ENCODE measurements around the gene SOCS7.

Gene SOCS7

DNA sequence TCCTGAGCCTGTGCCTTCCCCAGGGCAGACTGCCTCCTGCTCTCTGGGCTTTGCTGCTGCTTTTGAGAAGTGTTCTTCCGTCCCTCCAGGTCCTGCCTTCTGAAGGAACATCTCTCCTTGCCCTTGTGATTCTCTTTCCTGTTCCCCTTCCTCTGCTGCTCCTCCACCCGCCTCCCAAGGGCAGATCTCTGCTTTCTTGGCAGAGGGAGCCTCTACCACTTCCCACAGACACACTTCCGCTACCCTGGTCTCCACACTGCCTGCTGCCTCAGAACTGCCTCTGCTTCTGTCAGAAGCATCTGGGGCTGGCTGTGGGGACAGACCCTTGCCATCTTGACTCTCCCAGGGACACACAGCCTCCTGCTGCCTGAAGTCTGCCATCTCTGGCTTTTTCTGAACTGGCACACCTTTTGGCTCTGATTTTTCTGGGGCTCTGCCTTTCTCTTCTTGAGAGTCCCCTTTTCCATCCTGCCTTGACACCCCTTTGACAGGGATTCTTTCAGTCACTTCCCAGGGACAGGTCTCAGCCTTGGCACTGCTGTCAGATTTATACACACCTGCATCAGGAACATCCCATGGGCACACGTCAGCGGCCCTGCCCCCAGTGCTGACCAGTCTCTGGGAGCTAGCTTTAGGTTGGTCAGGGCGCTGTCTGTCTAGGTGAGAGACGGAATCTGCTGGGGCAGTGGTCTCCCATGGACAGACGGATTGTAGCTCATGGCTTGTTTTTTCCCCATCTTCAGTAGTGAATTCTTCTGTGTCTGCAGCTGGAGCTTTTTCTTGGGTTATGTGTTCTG lies 24.4 kb upstream of the SOCS7 start:
- H3K36me3 ChIP-seq (ENCODE audit: control insufficient read depth in 5 of 5, insufficient read depth in 5 of 5, low read length in 5 of 5): peaks cover 0 to 17% (median 12%) of the 10 kb centered on the region in 5 donors
- H3K27ac ChIP-seq (ENCODE audit: low read depth, low read length): no peak overlapping the region
- H3K4me3 ChIP-seq (ENCODE audit: low read depth in 1 of 5, low read length in 5 of 5): no peak overlapping the region
- H3K4me1 ChIP-seq (ENCODE audit: control insufficient read depth in 5 of 5, insufficient read depth in 5 of 5, low read length in 5 of 5): peaks cover 2 to 28% (median 17%) of the 10 kb centered on the region in 5 donors
- peaks cover 7 to 20% (median 12%) of the 10 kb centered on the region in 5 donors for H3K27me3 ChIP-seq (ENCODE audit: control insufficient read depth in 5 of 5, insufficient read depth in 4 of 5, low read length in 5 of 5)
- peak overlapping the region in 2 of 5 donors; percentile 18 to 26 for H3K9ac ChIP-seq (ENCODE audit: low read length in 5 of 5)
- no peaks in the 10 kb centered on the region for H3K9me3 ChIP-seq (ENCODE audit: control insufficient read depth in 5 of 5, low read length in 5 of 5)

- Histone ChIP-seq H3K27me3 (ENCODE audit: control insufficient read depth in 5 of 5, insufficient read depth in 4 of 5, low read length in 5 of 5) (peaks cover 7 to 23% (median 16%) of the 10 kb centered on the region in 5 donors), H3K36me3 (ENCODE audit: control insufficient read depth in 5 of 5, insufficient read depth in 5 of 5, low read length in 5 of 5) (peaks cover 0 to 11% (median 7%) of the 10 kb centered on the region in 5 donors), H3K4me1 (ENCODE audit: control insufficient read depth in 5 of 5, insufficient read depth in 5 of 5, low read length in 5 of 5) (peaks cover 2 to 28% (median 17%) of the 10 kb centered on the region in 5 donors), H3K27ac (ENCODE audit: low read depth, low read length) (no peak overlapping the region), H3K9me3 (ENCODE audit: control insufficient read depth in 5 of 5, low read length in 5 of 5) (no peaks in the 10 kb centered on the region), H3K4me3 (ENCODE audit: low read depth in 1 of 5, low read length in 5 of 5) (no peak overlapping the region), H3K9ac (ENCODE audit: low read length in 5 of 5) (peak overlapping the region in 1 of 5 donors; percentile 19)
These were observed 23.7 kb upstream of the SOCS7 start for GRCh38 chr17:38327936-38328335.

GRCh38 chr17:38328620-38329019 lies 23.0 kb upstream of the SOCS7 start:
- Histone ChIP-seq H3K9me3 (ENCODE audit: control insufficient read depth in 5 of 5, low read length in 5 of 5) (no peaks in the 10 kb centered on the region), H3K27ac (ENCODE audit: low read depth, low read length) (no peak overlapping the region), H3K9ac (ENCODE audit: low read length in 5 of 5) (no peak overlapping the region), H3K4me1 (ENCODE audit: control insufficient read depth in 5 of 5, insufficient read depth in 5 of 5, low read length in 5 of 5) (peaks cover 2 to 28% (median 17%) of the 10 kb centered on the region in 5 donors), H3K4me3 (ENCODE audit: low read depth in 1 of 5, low read length in 5 of 5) (no peak overlapping the region), H3K27me3 (ENCODE audit: control insufficient read depth in 5 of 5, insufficient read depth in 4 of 5, low read length in 5 of 5) (peaks cover 7 to 26% (median 23%) of the 10 kb centered on the region in 5 donors), H3K36me3 (ENCODE audit: control insufficient read depth in 5 of 5, insufficient read depth in 5 of 5, low read length in 5 of 5) (peaks cover 0 to 5% (median 2%) of the 10 kb centered on the region in 5 donors)

DNA sequence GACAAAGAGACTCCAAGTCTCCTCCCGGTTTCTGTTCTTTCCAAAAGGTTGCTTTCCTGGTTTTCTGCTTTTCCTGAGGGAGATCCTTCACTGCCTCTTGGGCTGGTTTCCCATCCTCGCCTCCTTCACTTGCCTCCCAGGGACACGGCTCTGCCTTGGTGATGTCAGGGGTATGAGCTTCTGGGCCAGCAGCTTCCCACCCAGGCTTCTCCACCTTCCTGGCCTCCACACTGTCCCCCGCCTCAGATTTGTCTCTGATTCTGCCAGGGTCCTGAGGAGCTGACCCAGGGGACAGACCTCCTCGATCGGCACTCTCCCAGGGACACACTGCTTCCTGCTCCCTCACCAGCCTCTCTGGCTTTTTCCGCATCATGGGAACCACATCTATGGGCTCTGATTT lies 22.4 kb upstream of the SOCS7 start:
- H3K36me3 ChIP-seq (ENCODE audit: control insufficient read depth in 5 of 5, insufficient read depth in 5 of 5, low read length in 5 of 5): no peaks in the 10 kb centered on the region
- no peak overlapping the region for H3K27ac ChIP-seq (ENCODE audit: low read depth, low read length)

DNA sequence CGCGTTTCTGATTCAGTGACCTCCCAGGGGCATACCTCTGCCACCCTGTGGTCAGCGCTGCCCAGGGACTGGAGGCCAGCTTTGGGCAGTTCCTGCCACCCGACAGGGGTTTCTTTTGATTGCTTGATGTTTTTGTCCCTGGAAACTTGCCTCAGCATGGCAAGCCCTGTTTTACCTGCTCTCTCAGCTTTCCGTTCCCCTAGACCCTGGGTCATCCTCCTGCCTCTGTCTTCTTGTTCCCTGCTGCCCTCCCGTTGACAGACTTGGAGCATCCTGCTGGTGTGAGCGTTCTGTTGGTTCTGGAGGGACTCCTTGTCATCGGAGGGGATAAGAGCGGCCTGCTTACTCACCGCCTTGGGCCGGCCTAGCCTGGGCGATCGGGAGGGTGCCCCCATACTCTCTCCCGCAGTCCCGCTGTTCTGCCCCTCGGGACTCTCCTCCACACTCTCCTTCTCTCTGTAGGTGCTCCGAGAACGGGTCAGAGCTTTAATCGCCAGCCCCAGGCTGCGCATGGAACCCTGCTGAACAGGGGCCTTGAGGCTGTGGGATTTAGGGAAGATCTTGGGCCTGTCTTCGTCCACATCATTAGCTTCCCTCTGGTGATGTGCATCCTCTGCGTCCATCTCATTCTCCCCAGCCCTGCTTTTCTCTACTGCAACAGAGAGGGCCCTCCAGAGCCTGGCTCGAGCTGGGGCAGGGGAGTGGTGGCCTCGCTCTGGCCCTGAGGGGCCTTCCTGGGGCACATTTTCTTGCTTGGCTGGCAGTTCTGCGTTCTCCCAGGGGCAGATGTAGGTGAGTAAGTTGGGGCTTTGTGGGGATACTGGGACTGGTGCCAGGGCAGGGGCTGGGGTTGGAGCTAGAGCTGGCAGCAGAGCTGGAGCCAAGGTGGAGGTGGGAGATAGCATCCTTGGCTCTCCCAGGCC lies 21.6 kb upstream of the SOCS7 start:
- Histone ChIP-seq H3K4me3 (ENCODE audit: low read depth in 1 of 5, low read length in 5 of 5) (no peak overlapping the region), H3K9ac (ENCODE audit: low read length in 5 of 5) (no peak overlapping the region), H3K27ac (ENCODE audit: low read depth, low read length) (no peak overlapping the region), H3K4me1 (ENCODE audit: control insufficient read depth in 5 of 5, insufficient read depth in 5 of 5, low read length in 5 of 5) (peaks cover 2 to 17% (median 4%) of the 10 kb centered on the region in 5 donors), H3K36me3 (ENCODE audit: control insufficient read depth in 5 of 5, insufficient read depth in 5 of 5, low read length in 5 of 5) (no peaks in the 10 kb centered on the region), H3K9me3 (ENCODE audit: control insufficient read depth in 5 of 5, low read length in 5 of 5) (no peaks in the 10 kb centered on the region), H3K27me3 (ENCODE audit: control insufficient read depth in 5 of 5, insufficient read depth in 4 of 5, low read length in 5 of 5) (peaks cover 12 to 39% (median 35%) of the 10 kb centered on the region in 5 donors)

More for the DNA sequence above, 22.4 kb upstream of the SOCS7 start:
- Histone ChIP-seq H3K9me3 (ENCODE audit: control insufficient read depth in 5 of 5, low read length in 5 of 5) (no peaks in the 10 kb centered on the region), H3K4me1 (ENCODE audit: control insufficient read depth in 5 of 5, insufficient read depth in 5 of 5, low read length in 5 of 5) (peaks cover 2 to 24% (median 11%) of the 10 kb centered on the region in 5 donors), H3K27me3 (ENCODE audit: control insufficient read depth in 5 of 5, insufficient read depth in 4 of 5, low read length in 5 of 5) (peaks cover 9 to 32% (median 30%) of the 10 kb centered on the region in 5 donors), H3K4me3 (ENCODE audit: low read depth in 1 of 5, low read length in 5 of 5) (no peak overlapping the region), H3K9ac (ENCODE audit: low read length in 5 of 5) (peak overlapping the region in 1 of 5 donors; percentile 37)

- no peak overlapping the region for H3K4me3 ChIP-seq (ENCODE audit: low read depth in 1 of 5, low read length in 5 of 5)
- no peak overlapping the region for H3K27ac ChIP-seq (ENCODE audit: low read depth, low read length)
- no peaks in the 10 kb centered on the region for H3K9me3 ChIP-seq (ENCODE audit: control insufficient read depth in 5 of 5, low read length in 5 of 5)
- H3K36me3 ChIP-seq (ENCODE audit: control insufficient read depth in 5 of 5, insufficient read depth in 5 of 5, low read length in 5 of 5): no peaks in the 10 kb centered on the region
- peaks cover 12 to 40% (median 36%) of the 10 kb centered on the region in 5 donors for H3K27me3 ChIP-seq (ENCODE audit: control insufficient read depth in 5 of 5, insufficient read depth in 4 of 5, low read length in 5 of 5)
- no peak overlapping the region for H3K9ac ChIP-seq (ENCODE audit: low read length in 5 of 5)
- H3K4me1 ChIP-seq (ENCODE audit: control insufficient read depth in 5 of 5, insufficient read depth in 5 of 5, low read length in 5 of 5): peaks cover 0 to 15% (median 2%) of the 10 kb centered on the region in 5 donors
These were observed 20.7 kb upstream of the SOCS7 start for GRCh38 chr17:38330941-38331411.

DNA sequence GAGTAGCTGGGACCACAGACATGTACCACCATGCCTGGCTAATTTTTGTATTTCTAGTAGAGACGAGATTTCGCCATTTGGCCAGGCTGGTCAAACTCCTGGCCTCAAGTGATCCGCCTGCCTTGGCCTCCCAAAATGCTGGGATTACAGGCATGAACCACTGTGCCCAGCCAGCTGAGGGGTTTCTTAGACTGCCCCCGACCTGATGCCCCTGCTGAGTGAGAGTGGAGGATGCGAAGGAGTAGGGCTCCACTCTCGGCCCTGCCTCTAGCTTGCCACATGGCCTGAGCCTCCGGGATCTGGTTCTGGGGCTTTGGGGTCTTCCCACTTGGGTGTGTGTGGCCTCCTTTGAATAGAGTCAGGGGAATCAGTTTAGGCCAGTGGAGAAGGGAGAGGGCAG lies 18.9 kb upstream of the SOCS7 start:
- Histone ChIP-seq H3K27me3 (ENCODE audit: control insufficient read depth in 5 of 5, insufficient read depth in 4 of 5, low read length in 5 of 5) (peaks cover 13 to 43% (median 36%) of the 10 kb centered on the region in 5 donors), H3K9ac (ENCODE audit: low read length in 5 of 5) (no peak overlapping the region), H3K9me3 (ENCODE audit: control insufficient read depth in 5 of 5, low read length in 5 of 5) (no peaks in the 10 kb centered on the region), H3K4me3 (ENCODE audit: low read depth in 1 of 5, low read length in 5 of 5) (no peak overlapping the region), H3K27ac (ENCODE audit: low read depth, low read length) (no peak overlapping the region), H3K4me1 (ENCODE audit: control insufficient read depth in 5 of 5, insufficient read depth in 5 of 5, low read length in 5 of 5) (peaks cover 0 to 2% (median 0%) of the 10 kb centered on the region in 5 donors), H3K36me3 (ENCODE audit: control insufficient read depth in 5 of 5, insufficient read depth in 5 of 5, low read length in 5 of 5) (no peaks in the 10 kb centered on the region)

GRCh38 chr17:38333635-38334295 lies 17.9 kb upstream of the SOCS7 start:
- H3K27me3 ChIP-seq (ENCODE audit: control insufficient read depth in 5 of 5, insufficient read depth in 4 of 5, low read length in 5 of 5): peaks cover 15 to 43% (median 35%) of the 10 kb centered on the region in 5 donors
- H3K9me3 ChIP-seq (ENCODE audit: control insufficient read depth in 5 of 5, low read length in 5 of 5): no peaks in the 10 kb centered on the region
- no peaks in the 10 kb centered on the region for H3K4me1 ChIP-seq (ENCODE audit: control insufficient read depth in 5 of 5, insufficient read depth in 5 of 5, low read length in 5 of 5)
- H3K27ac ChIP-seq (ENCODE audit: low read depth, low read length): no peak overlapping the region
- no peak overlapping the region for H3K4me3 ChIP-seq (ENCODE audit: low read depth in 1 of 5, low read length in 5 of 5)
- H3K9ac ChIP-seq (ENCODE audit: low read length in 5 of 5): no peak overlapping the region
- no peaks in the 10 kb centered on the region for H3K36me3 ChIP-seq (ENCODE audit: control insufficient read depth in 5 of 5, insufficient read depth in 5 of 5, low read length in 5 of 5)

- Histone ChIP-seq H3K27me3 (ENCODE audit: control insufficient read depth in 5 of 5, insufficient read depth in 4 of 5, low read length in 5 of 5) (peaks cover 14 to 43% (median 33%) of the 10 kb centered on the region in 5 donors), H3K4me1 (ENCODE audit: control insufficient read depth in 5 of 5, insufficient read depth in 5 of 5, low read length in 5 of 5) (no peaks in the 10 kb centered on the region), H3K27ac (ENCODE audit: low read depth, low read length) (no peak overlapping the region), H3K9me3 (ENCODE audit: control insufficient read depth in 5 of 5, low read length in 5 of 5) (no peaks in the 10 kb centered on the region), H3K36me3 (ENCODE audit: control insufficient read depth in 5 of 5, insufficient read depth in 5 of 5, low read length in 5 of 5) (no peaks in the 10 kb centered on the region), H3K9ac (ENCODE audit: low read length in 5 of 5) (no peak overlapping the region), H3K4me3 (ENCODE audit: low read depth in 1 of 5, low read length in 5 of 5) (no peak overlapping the region)
These were observed 16.9 kb upstream of the SOCS7 start for GRCh38 chr17:38334480-38335364.

Measured in subcutaneous abdominal adipose tissue (tissue), 5 donors.